GM18511 (cell line): ENCODE data around the gene NTN1.
"Not testable (repeated sequence)": the region's sequence is repeated elsewhere in the genome, so short reads cannot be mapped to it uniquely, and the experiment has no call there.

ENCODE experiments used
- ATAC-seq: cut with Tn5 transposase; IDR thresholded peaks from one replicate; pipeline ENCODE4 v1.9.1; 2021; ENCODE audit warnings: mild to moderate bottlenecking, moderate library complexity; ENCODE audit not compliant: unreplicated experiment

The NTN1 gene

GRCh38 chr17:9240659-9241370 lies 219.5 kb downstream of the NTN1 start:
- no peak for ATAC-seq

- ATAC-seq, result no peak
Measured at GRCh38 chr17:9241371-9241712, 220.0 kb downstream of the NTN1 start.

- no peak for ATAC-seq
Measured at GRCh38 chr17:9241774-9242496, 220.6 kb downstream of the NTN1 start.

GRCh38 chr17:9242497-9242881 lies 221.2 kb downstream of the NTN1 start:
- no peak for ATAC-seq

GRCh38 chr17:9242983-9243382 lies 221.7 kb downstream of the NTN1 start:
- ATAC-seq, result no peak

GRCh38 chr17:9244066-9245052 lies 223.0 kb downstream of the NTN1 start:
- no peak for ATAC-seq

GRCh38 chr17:9247401-9247938 lies 226.2 kb downstream of the NTN1 start:
- no peak for ATAC-seq

- ATAC-seq, result no peak
Measured at GRCh38 chr17:9249245-9249953, 228.1 kb downstream of the NTN1 start.

GRCh38 chr17:9251273-9251672 lies 230.0 kb downstream of the NTN1 start:
- no peak for ATAC-seq

GRCh38 chr17:9253308-9253707 lies 232.0 kb downstream of the NTN1 start:
- ATAC-seq, result no peak

GRCh38 chr17:9254841-9255240 lies 233.5 kb downstream of the NTN1 start:
- no peak for ATAC-seq

GRCh38 chr17:9255833-9256232 lies 234.5 kb downstream of the NTN1 start:
- no peak for ATAC-seq

- no peak for ATAC-seq
Measured at GRCh38 chr17:9256361-9256750, 235.0 kb downstream of the NTN1 start.

GRCh38 chr17:9256751-9257629 lies 235.7 kb downstream of the NTN1 start:
- no peak for ATAC-seq

- not testable (repeated sequence) for ATAC-seq
Measured at GRCh38 chr17:9257630-9257965, 236.3 kb downstream of the NTN1 start.

- no peak for ATAC-seq
Measured at GRCh38 chr17:9258115-9259015, 237.1 kb downstream of the NTN1 start.

- no peak for ATAC-seq
Measured at GRCh38 chr17:9259419-9259818, 238.1 kb downstream of the NTN1 start.

GRCh38 chr17:9261081-9262012 lies 240.0 kb downstream of the NTN1 start:
- no peak for ATAC-seq
